Fibroblast of skin of abdomen (primary cell): ENCODE measurements around the gene GPR157.
A peak's percentile ranks its signal among the peaks of the same experiment; 100 is the strongest.

Source experiments
- DNase-seq: peaks from one replicate; pipeline ENCODE4 v3.0.0-alpha.2; 2013

GPR157 gene

GRCh38 chr1:9059891-9060744 lies 68.8 kb downstream of the GPR157 start:
- DNase-seq = no peak

- DNase-seq = peak; percentile 28
Measured at GRCh38 chr1:9058465-9058864, 70.4 kb downstream of the GPR157 start.

GRCh38 chr1:9057851-9058250 lies 71.1 kb downstream of the GPR157 start:
- no peak for DNase-seq

- no peak for DNase-seq
Measured at GRCh38 chr1:9052272-9053049, 76.4 kb downstream of the GPR157 start.

GRCh38 chr1:9051379-9051778 lies 77.5 kb downstream of the GPR157 start:
- DNase-seq = no peak

GRCh38 chr1:9050803-9051202 lies 78.1 kb downstream of the GPR157 start:
- DNase-seq = no peak
